ENCODE data around the gene ALG6.
"Not testable (repeated sequence)": the region's sequence is repeated elsewhere in the genome, so short reads cannot be mapped to it uniquely, and the experiment has no call there.

ALG6 gene

GRCh38 chr1:63328781-63329180, 38.6 kb upstream of the ALG6 start:
- no peak for DNase-seq

- no peak for DNase-seq
These were observed 37.7 kb upstream of the ALG6 start for GRCh38 chr1:63329621-63330330.

DNA sequence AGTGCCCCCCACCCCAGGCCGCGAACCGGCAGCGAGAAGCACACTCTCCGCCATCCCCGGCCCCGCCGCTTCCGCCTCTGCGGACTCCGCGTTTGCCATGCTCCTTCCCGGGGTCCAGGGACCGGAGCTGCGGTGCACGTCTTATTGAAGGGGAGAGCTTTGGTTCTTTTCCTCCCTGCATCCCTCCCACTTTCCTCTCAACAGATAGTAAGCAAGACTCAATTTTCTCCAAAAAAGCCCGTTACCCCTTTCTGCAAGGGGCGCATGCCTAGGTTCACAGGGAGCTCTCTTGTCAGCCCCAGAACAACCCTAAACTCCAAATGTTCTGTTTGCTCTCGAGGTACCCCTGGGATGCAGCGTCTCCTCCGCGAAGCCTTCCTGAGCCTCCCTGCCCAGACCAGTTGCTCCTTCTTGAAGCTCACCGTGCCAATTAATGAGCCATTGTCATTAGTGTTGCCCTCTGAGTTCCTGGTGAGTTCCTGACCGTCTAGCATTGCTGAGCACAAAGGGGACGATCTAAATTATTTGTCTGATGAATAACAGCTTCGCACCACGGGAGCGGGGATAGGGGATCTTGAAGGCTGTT, 37.0 kb upstream of the ALG6 start:
- DNase-seq: no peak

DNA sequence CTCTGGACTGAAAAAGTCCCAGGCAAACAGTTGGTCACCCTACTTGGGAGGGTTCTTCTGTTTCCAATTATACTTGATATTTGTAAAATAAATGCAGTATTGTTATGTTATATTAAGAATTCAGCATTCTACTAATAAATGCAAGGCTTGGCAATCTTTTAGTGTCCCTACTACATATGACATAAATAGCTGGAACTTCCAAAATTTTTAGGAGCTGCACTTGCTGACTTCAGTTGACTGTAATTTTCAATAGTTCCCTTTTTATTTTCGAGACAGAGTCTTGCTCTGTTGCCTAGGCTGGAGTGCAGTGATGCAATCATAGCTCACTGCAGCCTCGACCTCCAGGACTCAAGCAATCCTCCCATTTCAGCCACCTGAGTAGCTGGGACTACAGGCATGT, 25.0 kb upstream of the ALG6 start:
- DNase-seq: no peak

- no peak for DNase-seq
These were observed 23.5 kb upstream of the ALG6 start for GRCh38 chr1:63343922-63344321.

DNA sequence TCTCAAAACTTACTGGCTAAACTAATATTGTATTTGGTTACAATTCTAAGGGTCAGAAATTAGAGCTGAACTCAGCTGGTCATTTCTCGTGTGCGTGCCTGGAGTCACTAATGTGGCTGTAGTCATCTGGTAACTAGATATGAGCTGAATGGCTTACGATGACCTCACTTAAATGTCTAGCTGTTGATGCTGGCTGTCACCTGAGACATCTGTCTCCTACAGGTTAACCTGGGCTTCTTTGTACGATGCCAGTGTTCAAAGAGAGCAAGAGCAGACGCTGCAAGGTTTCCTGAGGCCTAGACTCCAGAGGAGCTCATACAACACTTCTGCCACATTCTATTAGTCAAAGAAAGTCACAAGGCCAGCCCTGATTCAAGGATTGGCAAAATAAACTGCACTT, 17.1 kb upstream of the ALG6 start:
- DNase-seq: peak; percentile 39

DNA sequence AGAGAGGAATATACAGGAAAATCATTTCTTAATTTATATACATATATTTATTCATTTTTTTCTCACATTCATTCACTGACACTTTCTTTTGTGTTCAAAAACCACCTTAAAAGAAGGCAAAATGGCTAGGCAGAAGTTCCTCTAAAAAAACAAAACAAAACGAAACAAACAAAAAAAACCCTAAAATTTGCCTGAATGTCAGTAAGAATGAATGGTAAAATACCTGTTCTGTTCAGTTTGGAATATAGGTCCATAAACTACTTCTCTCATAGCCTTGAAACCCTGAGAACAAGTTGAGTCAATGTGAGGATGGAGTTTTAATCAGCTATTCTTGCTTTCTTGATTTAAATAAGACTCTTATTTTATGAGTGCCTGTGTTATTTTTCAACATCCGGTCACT, 14.7 kb upstream of the ALG6 start:
- DNase-seq: no peak

DNA sequence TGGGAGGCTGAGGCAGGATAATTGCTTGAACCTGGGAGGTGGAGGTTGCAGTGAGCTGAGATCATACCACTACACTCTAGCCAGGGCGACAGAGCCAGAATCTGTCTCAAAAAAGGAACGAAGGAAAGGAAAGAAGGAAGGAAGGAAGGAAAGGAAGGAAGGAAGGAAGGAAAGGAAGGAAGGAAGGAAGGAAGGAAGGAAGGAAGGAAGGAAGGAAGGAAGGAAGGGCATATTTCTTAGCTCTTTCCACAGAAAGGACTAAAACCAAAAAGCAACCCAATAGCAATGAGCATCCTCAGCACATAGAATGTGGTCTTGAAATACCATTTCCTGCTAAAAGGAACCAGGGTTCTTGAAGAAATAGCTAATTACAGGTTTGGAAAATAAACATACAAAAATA, 11.2 kb upstream of the ALG6 start:
- DNase-seq: not testable (repeated sequence)

- DNase-seq: no peak
These were observed 7.9 kb upstream of the ALG6 start for GRCh38 chr1:63359561-63359960.

GRCh38 chr1:63362073-63362472, 5.4 kb upstream of the ALG6 start:
- no peak for DNase-seq

DNA sequence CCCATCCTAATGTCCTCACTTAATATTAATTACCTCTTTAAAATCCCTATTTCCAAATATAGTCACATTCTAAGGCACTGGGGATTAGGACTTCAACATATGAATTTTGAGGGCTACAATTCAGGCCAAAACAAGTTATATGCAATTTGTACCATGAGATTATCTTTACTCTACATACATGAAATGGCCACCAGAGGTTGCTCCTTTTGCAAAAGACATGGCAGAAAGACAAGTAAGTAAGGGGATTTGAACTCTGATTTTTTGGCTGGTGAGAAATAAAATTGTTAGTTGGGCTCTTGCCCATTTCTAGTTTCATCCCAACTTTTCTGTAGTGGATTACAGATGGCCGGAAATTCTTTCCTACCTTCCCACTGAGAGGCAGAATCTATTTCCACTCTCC, 4.8 kb upstream of the ALG6 start:
- no peak for DNase-seq

DNA sequence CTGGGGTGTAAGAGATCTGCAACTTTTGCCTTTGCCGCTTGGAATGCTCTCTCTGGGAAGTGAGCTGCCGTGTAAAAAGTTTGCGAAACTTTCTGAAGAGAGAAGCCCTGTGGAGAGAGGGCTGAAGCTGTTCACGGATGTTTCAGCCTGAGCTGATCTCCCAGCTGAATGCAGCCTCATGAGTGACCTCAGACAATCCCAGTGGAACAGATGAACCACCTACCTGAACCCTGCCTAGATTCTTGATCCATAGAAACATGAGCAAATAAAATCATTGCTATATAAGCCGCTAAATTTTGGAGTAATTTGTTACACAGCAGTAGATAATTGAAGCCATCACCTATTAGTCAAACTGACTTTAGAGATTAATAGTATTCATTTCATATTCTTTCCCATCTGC, 4.4 kb upstream of the ALG6 start:
- no peak for DNase-seq

- peak; percentile 38 for DNase-seq
These were observed 566 bp upstream of the ALG6 start for GRCh38 chr1:63366908-63367214.

- peak; percentile 31 for DNase-seq
These were observed 704 bp downstream of the ALG6 start for GRCh38 chr1:63368131-63368530.

GRCh38 chr1:63379583-63379982, 12.2 kb downstream of the ALG6 start:
- no peak for DNase-seq

DNA sequence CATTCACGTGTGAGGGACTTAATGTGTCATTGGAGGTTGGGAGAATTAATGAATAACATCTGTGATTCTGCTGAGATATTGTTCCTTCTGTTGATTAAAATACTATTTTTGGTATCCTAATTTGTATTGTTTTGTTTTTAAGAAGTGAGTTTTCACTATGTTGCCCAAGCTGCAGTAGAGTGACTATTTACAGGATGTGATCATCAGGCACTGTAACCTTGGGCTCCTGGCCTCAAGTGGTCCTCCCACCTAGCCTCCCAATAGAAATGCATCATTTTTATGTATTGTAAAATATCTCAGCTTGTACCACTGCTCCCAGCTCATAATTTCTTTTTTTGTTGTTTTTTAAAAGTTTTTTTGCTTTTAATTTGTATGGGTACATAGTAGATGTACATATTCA, 14.3 kb downstream of the ALG6 start:
- no peak for DNase-seq

DNA sequence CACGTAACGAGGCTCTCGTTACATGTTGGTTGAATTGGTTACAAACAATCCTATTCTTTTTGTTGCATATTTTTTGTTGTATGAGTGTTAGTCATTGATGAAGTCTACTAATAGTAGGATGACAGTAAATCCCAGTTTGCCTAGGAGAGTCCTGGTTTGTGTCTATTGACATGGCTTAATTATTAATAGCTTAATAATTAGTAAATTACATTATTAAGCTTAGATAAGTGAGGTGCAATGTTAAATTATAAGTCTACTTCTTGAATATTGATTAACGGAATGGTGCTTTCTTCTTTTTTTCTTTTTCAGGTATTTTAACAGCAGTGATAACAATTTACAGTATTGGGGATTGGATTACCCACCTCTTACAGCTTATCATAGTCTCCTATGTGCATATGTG, 34.5 kb downstream of the ALG6 start:
- no peak for DNase-seq

- no peak for DNase-seq
These were observed 36.0 kb downstream of the ALG6 start for GRCh38 chr1:63403386-63403785.

DNA sequence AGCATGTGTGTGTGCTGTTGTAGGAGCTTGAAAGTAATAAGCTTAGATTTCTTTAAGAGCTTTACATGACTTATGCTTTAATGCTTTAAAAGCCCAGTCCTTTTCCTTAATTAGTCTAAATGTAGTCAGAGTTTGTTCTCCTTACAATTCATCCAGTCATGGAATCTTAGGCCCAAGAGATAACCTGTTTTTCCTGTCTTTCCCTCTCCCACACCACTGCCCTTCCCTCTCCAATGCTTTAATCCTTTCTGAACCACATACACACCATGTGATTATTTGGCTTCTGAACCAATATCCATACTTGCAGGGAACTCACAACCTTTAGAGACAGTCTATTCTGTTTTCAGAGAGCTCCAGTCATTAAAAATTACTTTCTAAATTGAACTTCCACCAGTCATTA, 37.6 kb downstream of the ALG6 start:
- no peak for DNase-seq

- no peak for DNase-seq
These were observed 38.6 kb downstream of the ALG6 start for GRCh38 chr1:63405987-63406386.

- no peak for DNase-seq
These were observed 39.6 kb downstream of the ALG6 start for GRCh38 chr1:63407002-63407401.

DNA sequence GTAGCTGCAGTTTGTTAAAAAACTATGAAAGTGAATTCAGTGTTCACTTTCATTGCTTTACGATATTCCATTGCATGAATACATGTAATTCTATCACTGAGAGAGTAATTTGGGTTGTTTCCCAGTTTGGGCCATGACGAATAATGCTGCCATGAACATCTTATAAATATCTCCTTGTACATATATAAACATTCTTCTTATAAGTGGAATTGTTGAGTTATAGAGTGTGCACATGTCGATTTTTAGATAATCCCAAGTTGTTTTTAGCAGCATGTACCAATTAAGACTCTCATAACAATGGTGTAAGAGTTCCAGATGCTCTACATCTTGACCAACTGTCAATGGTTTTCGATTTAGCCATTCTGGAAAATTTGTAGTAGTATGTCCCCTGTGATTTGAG, 40.9 kb downstream of the ALG6 start:
- DNase-seq: no peak

DNA sequence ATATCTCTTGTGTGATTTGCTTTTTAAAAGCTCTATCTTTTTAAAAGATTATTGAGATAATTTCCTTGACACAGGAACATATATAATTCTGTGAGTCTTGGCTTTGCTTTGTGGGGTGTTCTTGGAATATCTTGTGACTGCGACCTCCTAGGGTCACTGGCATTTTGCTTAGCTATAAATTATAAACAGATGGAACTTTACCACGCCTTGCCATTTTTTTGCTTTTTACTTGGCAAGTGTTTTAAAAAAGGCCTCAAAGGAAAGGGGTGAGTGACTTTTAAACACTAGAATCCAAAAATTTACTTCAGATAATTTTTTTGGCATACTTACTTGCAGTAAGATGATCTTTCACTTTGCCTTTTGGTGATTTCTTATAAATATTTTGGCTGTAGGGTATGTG, 43.6 kb downstream of the ALG6 start:
- no peak for DNase-seq

DNA sequence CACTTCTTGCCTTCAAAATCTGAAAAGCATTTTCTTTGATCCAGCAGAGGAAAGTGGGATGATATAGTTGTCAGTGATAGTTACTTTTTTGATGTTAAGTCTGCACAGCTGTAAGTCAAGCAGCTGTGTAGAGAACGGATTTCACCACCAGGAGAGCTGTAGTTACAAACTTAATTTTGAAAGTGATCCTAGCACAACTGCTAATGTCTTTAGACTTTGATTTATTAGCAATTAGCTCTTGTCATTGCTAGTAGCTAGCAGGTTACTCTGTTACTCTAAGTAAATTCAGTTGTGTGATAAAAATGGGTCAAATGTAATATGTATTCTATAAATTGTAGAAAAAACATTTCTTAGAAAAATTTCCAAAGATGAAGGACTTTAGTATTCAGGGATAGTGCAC, 46.0 kb downstream of the ALG6 start:
- DNase-seq: no peak

- no peak for DNase-seq
These were observed 47.4 kb downstream of the ALG6 start for GRCh38 chr1:63414691-63415365.
